NCI-H146 (cell line): ENCODE measurements around the gene SCGB3A2.

Experiments used
- DNase-seq: peaks from one replicate; lab custom pipeline; 2025; lab: John Stamatoyannopoulos, UW

The SCGB3A2 gene

DNA sequence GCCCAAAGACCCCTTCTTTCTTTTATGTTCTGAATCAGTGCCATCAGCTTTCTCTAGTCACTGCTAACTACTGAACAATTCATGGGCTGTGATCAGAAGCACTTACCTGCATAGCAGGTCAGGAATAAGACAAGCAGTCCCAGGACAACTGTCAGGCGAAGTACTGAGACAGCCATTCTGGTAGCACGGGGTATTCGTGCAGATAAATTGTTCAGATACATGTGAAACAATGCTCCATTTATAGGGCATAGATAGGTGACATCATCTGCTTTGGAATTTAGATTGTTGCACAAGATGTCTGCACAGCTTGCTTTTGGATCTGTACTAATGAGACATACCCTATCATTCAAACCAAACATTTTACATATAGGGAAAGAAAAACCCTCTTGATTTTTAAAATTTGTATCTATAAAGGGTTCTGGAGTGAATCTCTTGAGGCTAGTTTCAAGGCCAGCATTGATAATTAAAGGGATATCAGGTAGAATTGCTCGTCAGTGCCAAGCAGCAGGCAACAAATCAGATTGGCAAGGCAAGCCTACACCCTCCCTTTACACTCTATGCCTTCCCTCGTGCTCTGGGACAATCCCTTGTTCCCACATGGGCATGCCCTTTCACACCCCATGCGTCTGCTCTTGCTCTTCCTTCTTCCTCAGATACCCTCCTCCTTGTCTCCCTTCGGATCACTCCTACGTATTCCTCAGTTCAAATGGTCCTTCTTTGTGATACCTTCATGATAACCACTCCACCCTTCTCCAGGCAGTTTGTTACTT, 28.0 kb downstream of the SCGB3A2 start, which contains the start of gene C5orf46:
Gene C5orf46, minus strand, starts transcription at position 213 of the 770 bp plus-strand sequence. Its CDS starts 37 bp downstream, at position 176.
- no peak for DNase-seq

GRCh38 chr5:147911427-147911826, 32.9 kb downstream of the SCGB3A2 start:
- DNase-seq = no peak

GRCh38 chr5:147912011-147912410, 33.5 kb downstream of the SCGB3A2 start:
- no peak for DNase-seq

GRCh38 chr5:147913786-147914185, 35.3 kb downstream of the SCGB3A2 start:
- DNase-seq = no peak

- DNase-seq = no peak
Measured at GRCh38 chr5:147918101-147918685, 39.7 kb downstream of the SCGB3A2 start.

DNA sequence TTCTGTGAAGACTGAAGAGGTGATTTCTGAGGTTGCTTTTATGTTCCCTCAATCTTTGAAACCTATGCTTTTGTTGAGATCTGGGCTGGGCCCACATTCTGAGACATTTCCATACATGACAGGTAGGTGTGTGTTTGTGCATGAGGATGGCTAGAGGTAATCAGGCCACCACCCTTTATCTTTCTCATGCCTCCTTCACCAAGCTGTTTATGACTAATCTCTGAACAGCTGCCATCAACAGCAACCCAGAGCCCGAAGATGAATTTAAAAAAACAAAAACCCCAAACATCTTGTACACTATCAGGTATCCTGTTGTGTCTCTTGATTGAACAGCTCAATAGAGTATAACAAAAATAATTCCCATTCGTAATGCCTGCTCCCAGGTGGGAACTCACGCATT, 40.4 kb downstream of the SCGB3A2 start:
- DNase-seq = peak; percentile 18

DNA sequence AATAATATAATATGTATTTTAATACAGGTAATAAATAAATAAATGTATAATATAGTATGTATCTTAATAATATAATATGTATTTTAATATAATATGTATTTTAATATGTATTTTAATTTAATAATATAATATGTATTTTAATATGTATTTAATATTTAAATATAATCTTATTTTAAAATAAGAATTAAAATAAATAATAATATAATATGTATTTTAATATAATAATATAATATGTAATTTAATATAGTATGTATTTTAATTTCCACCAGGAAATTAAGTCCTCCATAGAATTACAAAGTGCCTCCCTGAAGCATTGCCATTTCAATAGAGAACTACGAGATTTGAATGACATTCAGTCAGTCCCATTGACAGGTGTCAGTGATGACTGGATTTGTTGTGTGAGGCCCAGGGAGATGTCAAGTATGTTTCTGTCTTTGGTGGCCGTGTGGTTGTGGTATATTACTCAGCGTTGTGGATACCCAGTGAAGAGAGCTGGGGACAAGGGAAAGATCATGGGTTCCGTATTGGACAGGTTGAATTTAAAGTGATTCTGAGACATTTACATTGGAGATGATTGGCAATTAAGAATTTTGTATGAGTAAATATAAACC, 42.0 kb downstream of the SCGB3A2 start:
- DNase-seq = no peak

DNA sequence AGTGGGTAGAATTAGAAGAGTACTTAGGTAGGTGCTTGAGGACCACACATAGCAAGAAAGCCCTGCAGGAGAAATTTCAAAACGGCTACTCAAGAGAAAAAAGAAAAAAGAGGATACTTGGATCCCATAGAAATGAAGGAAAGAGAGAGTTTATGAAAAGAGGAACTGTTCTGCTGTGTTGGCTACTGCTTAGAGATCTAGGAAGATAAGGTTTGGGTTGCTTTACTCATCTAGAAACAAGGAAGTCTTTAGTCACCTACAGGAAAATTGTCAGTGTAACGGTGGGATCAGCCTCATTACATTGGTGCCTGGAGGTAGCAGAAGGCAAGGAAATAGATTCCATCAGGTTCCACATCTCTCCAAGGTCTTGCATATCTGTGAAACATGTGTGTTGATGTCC, 42.6 kb downstream of the SCGB3A2 start:
- DNase-seq = no peak

GRCh38 chr5:147925020-147925419, 46.5 kb downstream of the SCGB3A2 start:
- DNase-seq = no peak

DNA sequence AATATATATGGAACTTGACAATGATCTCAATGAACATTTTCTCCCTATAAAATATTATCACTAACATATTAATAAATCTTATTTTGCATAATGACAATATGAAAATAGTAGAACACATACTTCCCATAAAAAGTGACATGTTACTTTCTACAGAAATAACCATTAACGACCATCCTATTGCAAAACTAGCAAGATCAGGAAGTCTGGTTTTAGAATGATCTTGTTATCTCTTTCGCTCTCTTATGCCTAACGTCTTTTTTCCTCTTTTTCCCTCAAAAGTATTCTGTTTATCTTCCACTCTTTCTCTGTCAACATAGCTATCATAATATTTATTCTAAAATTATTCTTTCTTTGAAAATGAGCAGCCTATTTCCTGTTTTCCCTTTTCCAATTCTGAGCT, 49.4 kb downstream of the SCGB3A2 start:
- no peak for DNase-seq

- DNase-seq = no peak
Measured at GRCh38 chr5:147930769-147931168, 52.3 kb downstream of the SCGB3A2 start.
